Dendritic cell treated with granulocyte-macrophage colony-stimulating factor and Interleukin-4, amounts not matched to agents 40 ng/mL and 50 ng/mL, for 4 days (primary cell): Measurements from ENCODE around the gene GOLPH3.
"Not testable (repeated sequence)": the region's sequence is repeated elsewhere in the genome, so short reads cannot be mapped to it uniquely, and the experiment has no call there.

ENCODE experiments used
- H3K27ac Mint-ChIP-seq: one replicate; pipeline ENCODE4 v1.8.0; 2022; ENCODE audit warnings: mild to moderate bottlenecking, mixed read lengths
- H3K27me3 Mint-ChIP-seq: one replicate; pipeline ENCODE4 v1.8.0; 2022; ENCODE audit warnings: mild to moderate bottlenecking, mixed read lengths
- H3K36me3 Mint-ChIP-seq: one replicate; pipeline ENCODE4 v1.8.0; 2022; ENCODE audit warnings: low read depth, mixed read lengths
- H3K4me1 Mint-ChIP-seq: one replicate; pipeline ENCODE4 v1.8.0; 2022; ENCODE audit warnings: low read depth, mixed read lengths
- H3K4me3 Mint-ChIP-seq: one replicate; pipeline ENCODE4 v1.8.0; 2022; ENCODE audit warnings: mild to moderate bottlenecking, moderate library complexity, mixed read lengths
- H3K9me3 Mint-ChIP-seq: one replicate; pipeline ENCODE4 v1.8.0; 2022; ENCODE audit warnings: mixed read lengths
- intact Hi-C: fragments of 100-400 bp; cut with micrococcal nuclease; formaldehyde crosslinking; loops from one replicate; pipeline ENCODE4 v1.15.0; 2022

GOLPH3 gene

DNA sequence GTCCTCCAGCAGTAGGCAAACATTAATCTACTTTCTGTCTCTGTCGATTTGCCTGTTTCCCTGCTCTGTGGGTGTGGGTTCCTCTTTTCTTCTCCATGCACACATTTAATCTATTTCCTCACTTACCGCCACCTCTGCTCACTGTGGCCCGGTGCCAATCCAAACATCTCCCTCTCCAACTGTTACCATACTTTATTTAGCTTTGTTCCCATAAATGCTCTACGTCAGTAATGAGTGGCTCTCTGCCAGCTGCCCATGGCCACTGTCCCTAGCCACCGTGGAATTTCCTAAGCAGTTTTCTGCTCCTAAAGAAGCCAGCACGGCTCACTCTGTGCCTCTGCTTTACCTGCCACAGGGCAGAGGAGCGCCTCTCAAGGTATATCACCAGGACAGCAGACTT is 19.5 kb upstream of the GOLPH3 start:
- Mint-ChIP-seq H3K36me3 (no peaks in the 10 kb centered on the region), H3K27me3 (no peaks in the 10 kb centered on the region), H3K9me3 (no peaks in the 10 kb centered on the region), H3K4me3 (peak overlapping the region; percentile 61), H3K4me1 (peaks cover 10% of the 10 kb centered on the region), H3K27ac (peak overlapping the region; percentile 31)
- intact Hi-C loops: no loop called here

DNA sequence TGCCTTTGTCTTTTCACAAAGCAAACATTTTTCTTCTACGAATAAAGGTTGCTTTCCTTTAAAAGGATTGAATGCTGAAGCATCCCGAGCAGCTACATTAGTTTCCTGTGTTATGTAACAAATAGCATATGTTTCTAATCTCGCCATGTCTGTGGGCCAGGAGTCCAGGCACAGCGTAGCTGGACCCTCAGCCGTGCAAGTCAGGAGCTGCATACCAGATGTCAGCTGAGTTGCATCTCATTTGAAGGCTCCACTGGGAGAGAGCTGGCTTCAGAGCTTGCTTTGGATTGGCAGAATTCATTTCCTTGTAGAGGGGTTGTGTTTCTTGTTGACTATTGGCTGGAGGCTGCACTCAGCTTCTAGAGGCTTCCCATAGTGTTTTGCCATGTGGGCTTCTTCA is 16.0 kb upstream of the GOLPH3 start:
- Mint-ChIP-seq H3K9me3 (no peaks in the 10 kb centered on the region), H3K27ac (no peak overlapping the region)
- intact Hi-C loops: no loop called here

DNA sequence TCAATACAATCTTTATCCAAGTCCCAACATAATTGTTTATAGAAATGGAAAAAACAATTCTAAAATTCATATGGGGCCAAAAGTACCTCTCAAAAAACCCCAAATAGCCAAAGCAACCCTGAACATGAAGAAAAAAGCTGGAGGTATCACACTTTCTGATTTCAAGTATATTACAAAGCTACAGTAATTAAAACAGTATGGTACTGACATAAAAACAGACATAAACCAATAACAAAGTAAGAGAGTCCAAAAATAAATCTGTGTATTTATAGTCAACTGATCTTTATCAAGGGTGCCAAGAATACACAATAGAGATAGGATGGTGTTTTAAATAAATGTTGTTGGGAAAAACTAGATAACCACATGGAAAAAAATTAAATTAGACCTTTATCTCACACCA is 13.6 kb upstream of the GOLPH3 start:
- H3K4me1 Mint-ChIP-seq: peaks cover 4% of the 10 kb centered on the region
- no peaks in the 10 kb centered on the region for H3K27me3 Mint-ChIP-seq
- peaks cover 5% of the 10 kb centered on the region for H3K9me3 Mint-ChIP-seq
- H3K36me3 Mint-ChIP-seq: no peaks in the 10 kb centered on the region
- intact Hi-C loops: no loop called here
- H3K27ac Mint-ChIP-seq: no peak overlapping the region
- H3K4me3 Mint-ChIP-seq: no peak overlapping the region

More for the DNA sequence above, 16.0 kb upstream of the GOLPH3 start:
- Mint-ChIP-seq H3K4me3 (no peak overlapping the region), H3K36me3 (no peaks in the 10 kb centered on the region), H3K4me1 (peaks cover 10% of the 10 kb centered on the region), H3K27me3 (no peaks in the 10 kb centered on the region)

DNA sequence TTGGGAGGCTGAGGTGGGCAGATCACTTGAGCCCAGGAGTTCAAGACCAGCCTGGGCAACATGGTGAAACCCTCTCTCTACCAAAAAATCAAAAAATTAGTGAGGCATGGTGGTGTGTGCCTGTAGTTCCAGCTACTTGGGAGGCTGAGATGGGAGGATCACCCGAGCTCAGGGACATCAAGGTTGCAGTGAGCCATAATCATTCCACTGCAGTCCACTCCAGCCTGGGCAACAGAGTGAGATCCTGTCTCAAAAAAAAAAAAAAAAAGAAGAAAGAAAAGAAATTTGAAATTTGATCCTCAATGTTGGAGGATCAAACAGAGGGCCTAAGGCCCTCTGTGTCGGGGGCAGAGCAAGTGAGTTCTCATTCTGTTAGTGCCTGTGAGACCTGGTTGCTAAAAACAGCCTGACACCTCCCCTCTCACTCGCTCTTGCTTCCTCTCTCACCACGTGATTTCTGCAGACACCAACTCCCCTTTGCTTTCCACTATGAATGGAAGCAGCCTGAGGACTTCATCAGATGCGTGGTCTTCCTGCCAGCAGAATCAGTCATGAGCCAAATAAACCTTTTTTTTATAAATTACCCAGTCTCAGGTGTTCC is 8.4 kb upstream of the GOLPH3 start:
- Mint-ChIP-seq H3K4me3 (no peak overlapping the region), H3K27ac (no peak overlapping the region), H3K36me3 (no peaks in the 10 kb centered on the region), H3K27me3 (no peaks in the 10 kb centered on the region), H3K4me1 (peaks cover 11% of the 10 kb centered on the region), H3K9me3 (peaks cover 8% of the 10 kb centered on the region)
- intact Hi-C loops: no loop called here

DNA sequence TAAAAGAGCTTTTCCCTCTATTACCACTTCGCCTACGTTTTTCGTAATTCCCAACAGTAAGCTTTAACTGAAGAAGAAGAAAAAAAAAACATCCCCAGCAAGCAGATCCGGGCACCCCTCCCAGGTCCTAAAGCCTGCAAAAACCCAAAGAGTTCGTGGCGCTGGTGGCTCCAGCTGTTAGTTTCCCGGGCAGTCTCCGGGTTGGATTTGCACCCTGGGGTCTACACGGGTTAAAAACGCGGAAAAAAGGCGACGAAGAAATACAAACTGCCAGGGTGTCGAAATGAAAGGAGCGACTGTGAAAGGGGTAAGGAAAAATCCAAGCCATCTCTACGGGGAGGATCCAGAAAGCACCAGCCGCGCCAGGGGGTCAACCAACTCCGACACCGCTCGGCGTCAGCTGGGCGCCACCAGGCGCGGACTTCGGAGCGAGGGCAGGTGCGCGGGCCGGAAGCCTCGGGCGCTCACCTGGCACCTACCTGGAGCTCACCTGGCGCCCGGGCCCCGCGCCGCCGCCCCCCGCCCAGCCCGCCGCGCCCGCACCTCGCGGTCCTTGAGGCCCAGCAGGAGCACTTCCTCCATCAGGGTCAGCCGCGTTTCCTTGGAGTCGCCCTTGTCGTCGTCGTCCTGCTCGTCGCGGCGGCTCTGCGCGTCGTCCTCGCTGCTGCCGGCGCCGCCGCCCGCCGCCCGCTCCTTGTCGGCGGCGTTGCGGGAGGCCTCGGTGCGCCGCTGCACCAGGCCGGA is 680 bp downstream of the GOLPH3 start:
- intact Hi-C loops: loop anchor here (2.0 to 10.0 kb wide), 4 partner anchors 39 to 271 kb away; partner anchors contain the start of genes MTMR12 and ZFR
- Mint-ChIP-seq H3K27ac (peak overlapping the region; percentile 100), H3K36me3 (peaks cover 42% of the 10 kb centered on the region), H3K4me3 (peak overlapping the region; percentile 100), H3K27me3 (no peaks in the 10 kb centered on the region), H3K9me3 (no peaks in the 10 kb centered on the region), H3K4me1 (peaks cover 47% of the 10 kb centered on the region)

DNA sequence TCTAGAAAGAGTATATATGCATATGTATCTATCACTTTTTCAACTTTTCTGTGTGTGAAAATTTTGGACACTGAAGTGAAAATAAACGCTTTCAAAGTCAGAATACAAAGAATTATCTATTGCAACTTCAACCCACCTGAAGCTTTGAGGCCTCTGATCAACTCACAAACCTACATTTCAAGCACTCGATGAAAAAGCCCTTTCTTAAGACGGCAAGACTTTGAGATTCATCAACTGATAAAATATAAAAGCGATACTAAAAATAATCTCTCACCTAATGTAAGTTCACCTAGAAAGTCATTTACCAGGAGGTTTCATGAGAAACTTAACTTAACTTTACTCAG is 1.2 kb downstream of the GOLPH3 start:
- Mint-ChIP-seq H3K9me3 (no peaks in the 10 kb centered on the region), H3K4me3 (peak overlapping the region; percentile 100), H3K27me3 (no peaks in the 10 kb centered on the region), H3K27ac (peak overlapping the region; percentile 100), H3K4me1 (peaks cover 51% of the 10 kb centered on the region), H3K36me3 (peaks cover 46% of the 10 kb centered on the region)
- intact Hi-C loops: loop anchor here (5.0 to 10.0 kb wide), 2 partner anchors 59 to 272 kb away; partner anchors contain the start of gene ZFR

DNA sequence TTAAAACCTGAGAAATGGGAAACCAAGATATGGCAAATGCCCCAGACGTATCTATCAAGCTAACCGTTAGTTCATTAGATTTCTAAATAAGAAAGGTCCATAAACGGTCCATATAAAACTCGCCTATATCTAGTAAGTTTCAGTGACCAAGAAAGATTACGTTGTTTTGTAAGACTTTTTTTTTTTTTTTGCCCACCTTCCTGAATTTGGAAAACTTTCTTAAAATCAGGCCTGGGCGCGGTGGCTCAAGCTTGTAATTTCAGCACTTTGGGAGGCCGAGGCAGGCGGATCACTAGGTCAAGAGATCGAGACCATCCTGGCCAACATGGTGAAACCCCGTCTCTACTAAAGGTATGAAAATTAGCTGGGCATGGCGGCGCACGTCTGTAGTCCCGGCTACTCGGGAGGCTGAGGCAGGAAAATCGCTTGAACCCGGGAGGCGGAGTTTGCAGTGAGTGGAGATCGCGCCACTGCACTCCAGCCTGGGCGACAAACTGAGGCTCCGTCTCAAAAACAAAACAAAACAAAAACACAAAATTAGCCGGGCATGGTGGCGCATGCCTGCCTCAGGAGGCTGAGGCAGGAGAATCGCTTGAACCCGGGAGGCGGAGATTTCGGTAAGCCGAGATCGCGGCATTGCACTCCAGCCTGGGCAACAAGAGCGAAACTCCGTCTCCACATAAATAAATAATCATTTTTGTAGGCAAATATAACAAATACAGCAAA is 1.8 kb downstream of the GOLPH3 start:
- Mint-ChIP-seq H3K4me3 (peak overlapping the region; percentile 100), H3K36me3 (peaks cover 51% of the 10 kb centered on the region), H3K4me1 (peaks cover 46% of the 10 kb centered on the region), H3K27ac (peak overlapping the region; percentile 100)
- intact Hi-C loops: loop anchor here (5.0 to 10.0 kb wide), 2 partner anchors 60 to 272 kb away; partner anchors contain the start of gene ZFR
- H3K27me3 Mint-ChIP-seq, H3K9me3 Mint-ChIP-seq: not testable (repeated sequence)

DNA sequence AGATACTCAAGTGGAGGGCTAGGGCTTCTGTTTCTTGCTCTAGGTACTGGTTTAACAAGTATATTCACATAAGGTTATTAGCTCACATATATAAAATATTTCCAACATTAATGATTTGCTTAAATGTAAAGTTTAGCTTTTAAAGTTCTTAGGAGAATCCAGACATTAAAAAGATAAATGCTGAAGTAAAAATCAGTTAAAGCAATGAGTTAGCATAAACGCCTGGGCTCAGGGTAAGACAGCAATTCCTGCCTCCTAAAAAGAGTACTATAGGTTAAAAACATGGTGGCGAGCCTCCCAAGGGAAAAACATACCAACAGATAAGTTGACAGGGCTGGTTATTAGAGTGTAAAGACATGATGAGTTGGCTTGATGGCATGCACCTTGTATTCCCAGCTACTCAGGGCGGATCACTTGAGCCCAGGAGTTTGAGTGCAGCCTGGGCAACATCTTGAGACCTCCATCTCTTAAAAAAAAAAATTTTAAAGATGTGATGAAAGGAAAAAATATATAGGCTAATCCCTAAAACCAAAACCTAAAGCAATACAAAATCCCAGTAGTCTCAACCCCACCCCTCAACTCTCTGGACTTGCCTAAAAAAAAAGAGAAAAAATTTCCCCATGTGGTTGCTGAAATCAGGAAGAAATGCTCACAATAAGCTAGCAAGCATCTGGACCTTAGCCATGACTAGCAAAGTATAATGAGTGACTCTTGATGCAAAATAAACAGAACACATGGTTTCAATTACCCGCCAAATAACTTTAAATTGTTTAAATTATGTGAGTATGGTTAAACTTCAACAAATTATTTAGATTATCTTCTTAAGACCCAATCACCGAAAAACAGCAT is 3.6 kb downstream of the GOLPH3 start:
- Mint-ChIP-seq H3K27ac (no peak overlapping the region), H3K9me3 (no peaks in the 10 kb centered on the region), H3K4me3 (no peak overlapping the region), H3K36me3 (peaks cover 63% of the 10 kb centered on the region), H3K4me1 (peaks cover 47% of the 10 kb centered on the region), H3K27me3 (no peaks in the 10 kb centered on the region)
- intact Hi-C loops: loop anchor here (5.0 to 10.0 kb wide), 2 partner anchors 62 to 274 kb away; partner anchors contain the start of gene ZFR

DNA sequence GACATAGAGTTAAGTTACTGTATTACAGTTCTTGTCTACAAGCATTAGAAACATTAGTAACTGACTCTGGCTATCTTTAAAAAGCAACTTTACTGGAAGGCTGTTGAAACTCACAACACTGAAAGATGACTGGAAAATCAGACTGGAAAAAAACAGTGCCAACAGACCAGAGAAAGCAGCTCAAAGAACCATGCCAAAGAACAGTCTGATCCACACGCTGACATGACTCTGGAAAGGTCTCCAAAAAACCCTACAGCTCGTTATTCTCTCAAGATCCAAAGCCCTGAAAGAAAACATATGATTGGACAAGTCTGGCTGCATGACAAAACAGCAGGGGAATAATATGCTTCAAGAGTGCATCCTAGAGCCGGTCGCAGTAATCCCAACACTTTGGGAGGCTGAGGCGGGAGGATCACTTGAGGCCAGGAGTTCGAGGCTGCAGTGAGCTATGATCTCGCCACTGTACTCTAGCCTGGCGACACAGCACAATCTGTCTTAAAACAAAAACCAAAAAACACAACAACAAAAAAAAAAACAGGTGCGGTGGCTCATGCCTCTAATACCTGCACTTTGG is 5.6 kb downstream of the GOLPH3 start:
- Mint-ChIP-seq H3K27ac (no peak overlapping the region), H3K4me1 (peaks cover 45% of the 10 kb centered on the region), H3K27me3 (no peaks in the 10 kb centered on the region), H3K4me3 (no peak overlapping the region), H3K9me3 (no peaks in the 10 kb centered on the region), H3K36me3 (peaks cover 54% of the 10 kb centered on the region)
- intact Hi-C loops: no loop called here

DNA sequence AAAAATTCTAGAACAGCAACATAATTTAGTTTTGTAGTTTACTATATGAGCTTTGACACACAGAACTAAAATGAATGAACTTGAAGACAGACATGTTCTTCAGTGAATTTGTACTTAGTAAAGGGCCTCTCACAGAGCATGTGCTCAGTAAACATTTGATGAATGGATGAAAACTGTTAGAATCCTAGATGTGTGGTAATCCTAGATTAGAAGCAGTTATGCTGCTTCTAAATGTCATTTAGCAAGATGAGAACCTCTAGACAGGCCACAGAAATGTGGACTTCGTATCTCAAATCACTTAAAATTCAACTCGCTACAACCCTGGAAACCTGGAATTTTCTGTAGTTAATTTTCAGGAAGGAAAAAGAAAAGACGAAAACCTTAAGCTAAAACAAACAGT is 8.5 kb downstream of the GOLPH3 start:
- Mint-ChIP-seq H3K27ac (no peak overlapping the region), H3K4me1 (peaks cover 49% of the 10 kb centered on the region), H3K36me3 (peaks cover 53% of the 10 kb centered on the region), H3K27me3 (no peaks in the 10 kb centered on the region), H3K9me3 (no peaks in the 10 kb centered on the region), H3K4me3 (no peak overlapping the region)
- intact Hi-C loops: no loop called here

DNA sequence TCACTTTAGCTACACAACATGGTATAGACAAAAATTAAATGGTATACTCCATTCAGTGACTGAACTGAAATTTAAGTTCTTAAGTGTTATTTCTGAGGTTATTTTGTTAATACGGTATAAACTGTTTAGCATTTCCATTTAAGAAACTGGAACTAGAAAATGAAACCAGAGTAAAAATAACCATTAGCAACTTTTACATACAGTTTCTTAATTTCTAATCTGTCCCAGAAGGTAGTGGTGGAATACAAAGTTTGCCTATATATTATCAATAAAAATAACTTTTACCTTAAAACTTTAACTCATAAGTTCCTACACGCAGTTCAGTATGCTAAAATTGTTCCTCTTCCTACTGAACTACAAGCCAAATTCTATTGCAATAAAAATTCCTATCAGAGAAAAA is 10.3 kb downstream of the GOLPH3 start:
- Mint-ChIP-seq H3K27me3 (no peaks in the 10 kb centered on the region), H3K9me3 (no peaks in the 10 kb centered on the region), H3K4me1 (peaks cover 33% of the 10 kb centered on the region), H3K36me3 (peaks cover 35% of the 10 kb centered on the region), H3K27ac (no peak overlapping the region), H3K4me3 (no peak overlapping the region)
- intact Hi-C loops: no loop called here

DNA sequence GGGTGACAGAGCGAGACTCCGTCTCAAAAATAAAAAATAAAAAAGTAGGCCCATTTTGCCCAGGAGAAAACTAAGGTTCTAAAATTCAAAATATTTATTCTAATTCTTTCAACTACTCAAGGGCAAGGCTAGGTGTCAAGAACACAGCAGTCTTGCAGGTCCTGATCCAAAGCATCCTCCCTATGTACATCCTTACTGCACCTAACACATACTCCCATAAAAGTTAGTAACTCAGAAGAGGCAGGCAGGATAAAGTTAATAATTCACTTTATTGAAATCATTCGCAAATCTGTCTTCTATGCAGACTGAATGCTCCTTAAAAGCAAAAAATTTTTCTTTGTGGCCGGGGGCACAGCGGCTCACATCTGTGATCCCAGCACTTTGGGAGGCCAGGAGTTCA is 11.1 kb downstream of the GOLPH3 start:
- H3K4me3 Mint-ChIP-seq: no peak overlapping the region
- intact Hi-C loops: no loop called here
- no peak overlapping the region for H3K27ac Mint-ChIP-seq
- peaks cover 25% of the 10 kb centered on the region for H3K4me1 Mint-ChIP-seq
- peaks cover 28% of the 10 kb centered on the region for H3K36me3 Mint-ChIP-seq
- no peaks in the 10 kb centered on the region for H3K27me3 Mint-ChIP-seq
- no peaks in the 10 kb centered on the region for H3K9me3 Mint-ChIP-seq

DNA sequence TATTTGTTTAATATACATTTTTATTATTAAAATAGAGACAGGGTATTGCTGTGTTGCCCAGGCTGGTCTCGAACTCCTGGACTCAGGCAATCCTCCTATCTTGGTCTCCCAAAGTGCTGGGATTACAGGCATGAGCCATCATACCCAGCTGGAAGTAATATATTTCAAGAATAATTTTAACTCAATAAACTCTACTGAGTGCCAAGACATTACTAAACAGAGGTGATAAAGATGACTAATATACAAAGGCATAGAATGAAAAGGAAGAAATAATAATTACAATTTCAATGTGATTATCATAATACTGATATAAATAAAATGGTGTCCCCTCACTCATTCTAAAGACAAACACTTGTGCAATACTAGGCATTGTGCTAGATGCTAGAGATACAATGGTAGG is 13.9 kb downstream of the GOLPH3 start:
- Mint-ChIP-seq H3K9me3 (no peaks in the 10 kb centered on the region), H3K4me1 (peaks cover 16% of the 10 kb centered on the region), H3K4me3 (no peak overlapping the region), H3K36me3 (peaks cover 11% of the 10 kb centered on the region), H3K27ac (no peak overlapping the region), H3K27me3 (no peaks in the 10 kb centered on the region)
- intact Hi-C loops: no loop called here
